OCI-LY7 (cell line): ENCODE results near the gene ELL. TPM values are rescaled to one million over a fixed set of nuclear protein-coding genes. Genes with fewer than 3 reads are reported as not detected.

ENCODE experiments used
- BruUV-seq: library from RNA; stranded (reverse); fragments of 400-500 nt; replicated peaks from 2 replicates; lab custom pipeline; 2021; lab: Mats Ljungman, UMichigan
- CTCF ChIA-PET: fragments of 300-600 bp; sonication (Branson Sonifier 250); formaldehyde crosslinking; loops from one replicate; lab custom pipeline; 2022; ENCODE audit warnings: antibody characterized with exemption; ENCODE audit not compliant: unreplicated experiment; lab: Charles Lee
- POLR2A ChIA-PET: fragments of 300-600 bp; sonication (Branson Sonifier 250); formaldehyde crosslinking; loops from one replicate; lab custom pipeline; 2022; ENCODE audit warnings: antibody characterized with exemption; lab: Charles Lee
- DNase-seq: peaks from one replicate; pipeline ENCODE4 v3.0.0-alpha.2; 2015; ENCODE audit warnings: low spot score
- H2AFZ ChIP-seq: fragments of 200-600 bp; sonication (generic), shearing (Covaris generic); 2 replicates; pipeline ENCODE4 v1.6.1; 2014; ENCODE audit warnings: mild to moderate bottlenecking, antibody characterized with exemption, low read length, moderate library complexity
- H3K27ac ChIP-seq: fragments of 200-600 bp; sonication (generic); 2 replicates; pipeline ENCODE4 v1.5.1; 2014; ENCODE audit warnings: mixed run types, low read depth, mild to moderate bottlenecking, moderate library complexity, low read length, inconsistent platforms; ENCODE audit not compliant: poor library complexity, severe bottlenecking
- H3K36me3 ChIP-seq: fragments of 200-600 bp; sonication (generic); 2 replicates; pipeline ENCODE4 v1.6.1; 2014; ENCODE audit warnings: mild to moderate bottlenecking, antibody characterized with exemption, low read length, moderate library complexity, mixed read lengths; ENCODE audit not compliant: insufficient read depth
- H3K4me1 ChIP-seq: fragments of 200-600 bp; sonication (generic); 2 replicates; pipeline ENCODE4 v1.5.1; 2014; ENCODE audit warnings: mild to moderate bottlenecking, low read length; ENCODE audit not compliant: insufficient read depth, poor library complexity, severe bottlenecking
- H3K4me2 ChIP-seq: fragments of 200-600 bp; sonication (generic); 2 replicates; pipeline ENCODE4 v1.6.1; 2014; ENCODE audit warnings: mild to moderate bottlenecking, low read length
- H3K4me3 ChIP-seq: fragments of 200-600 bp; sonication (generic); 2 replicates; pipeline ENCODE4 v1.5.1; 2014; ENCODE audit warnings: mild to moderate bottlenecking, low read depth, low read length; ENCODE audit not compliant: poor library complexity, severe bottlenecking
- H3K79me2 ChIP-seq: fragments of 200-600 bp; sonication (generic); 2 replicates; pipeline ENCODE4 v1.6.1; 2016; ENCODE audit warnings: low read depth, mild to moderate bottlenecking, low read length, moderate library complexity, mixed read lengths; ENCODE audit not compliant: insufficient read depth
- H3K9me2 ChIP-seq: fragments of 200-600 bp; sonication (generic); 2 replicates; pipeline ENCODE4 v1.6.1; 2016; ENCODE audit warnings: mild to moderate bottlenecking, low read length, mixed read lengths; ENCODE audit not compliant: insufficient read depth
- H3K9me3 ChIP-seq: fragments of 200-600 bp; sonication (generic); 2 replicates; pipeline ENCODE4 v1.6.1; 2014; ENCODE audit warnings: mild to moderate bottlenecking, mixed run types, low read length, mixed read lengths
- H4K20me1 ChIP-seq: fragments of 200-600 bp; sonication (generic); 2 replicates; pipeline ENCODE4 v1.6.1; 2014; ENCODE audit warnings: mild to moderate bottlenecking, antibody characterized with exemption, low read length, moderate library complexity, mixed read lengths; ENCODE audit not compliant: insufficient read depth
- CTCF ChIP-seq: fragments of 200-600 bp; sonication (generic); conservative IDR thresholded peaks from 2 replicates; pipeline ENCODE4 v1.5.1; 2014; ENCODE audit warnings: mild to moderate bottlenecking, antibody characterized with exemption, low read length, moderate library complexity, mixed read lengths
- EZH2phosphoT487 ChIP-seq: fragments of 200-600 bp; sonication (generic); IDR thresholded peaks from 2 replicates; pipeline ENCODE4 v1.6.1; 2018; ENCODE audit warnings: low read depth, borderline replicate concordance, mild to moderate bottlenecking, mixed run types, antibody characterized with exemption, low read length, moderate library complexity, mixed read lengths
- intact Hi-C: fragments of 100-400 bp; cut with micrococcal nuclease; formaldehyde crosslinking; loops from one replicate; pipeline ENCODE4 v1.10.0; 2022; ENCODE audit not compliant: unreplicated experiment
- total RNA-seq, 2 experiments: library from RNA; depleted of rRNA in 1 of 2; stranded (reverse); fragments of >200 nt in 1 of 2; shearing (Covaris generic) in 1 of 2; gene quantifications; 2 replicates each; pipeline ENCODE4 v1.2.3, GENCODE V29; 2014 to 2022

ELL gene
- total RNA-seq, 2 experiments from 2014 or later: 14.4 to 24.6 TPM

GRCh38 chr19:18514800-18515682 lies 6.8 kb downstream of the ELL start:
- H3K27ac ChIP-seq: no peak overlapping the region
- CTCF ChIA-PET: no interaction called here

GRCh38 chr19:18513868-18514267 lies 8.0 kb downstream of the ELL start:
- ChIA-PET CTCF (no interaction called here), POLR2A (no interaction called here)
- intact Hi-C loops: no loop called here
- BruUV-seq: no TSS peak
- no peaks in the 10 kb centered on the region for H3K9me3 ChIP-seq
- no peak for TF ChIP-seq CTCF
- no peak for TF ChIP-seq EZH2phosphoT487
- H4K20me1 ChIP-seq: peaks cover 3% of the 10 kb centered on the region; the same call in 1 of the 2 replicates
- H3K27ac ChIP-seq: no peak overlapping the region
- H2AFZ ChIP-seq: no peak overlapping the region
- H3K4me3 ChIP-seq: no peak overlapping the region
- H3K4me1 ChIP-seq: peaks cover 3% of the 10 kb centered on the region
- H3K9me2 ChIP-seq: no peaks in the 10 kb centered on the region
- no peaks in the 10 kb centered on the region for H3K36me3 ChIP-seq
- no peak for DNase-seq
- no peak overlapping the region for H3K4me2 ChIP-seq
- peaks cover 73% of the 10 kb centered on the region for H3K79me2 ChIP-seq

More at GRCh38 chr19:18514800-18515682, 6.8 kb downstream of the ELL start:
- Histone ChIP-seq H3K4me2 (no peak overlapping the region), H3K9me3 (no peaks in the 10 kb centered on the region), H2AFZ (no peak overlapping the region), H3K4me1 (peaks cover 9% of the 10 kb centered on the region), H3K36me3 (no peaks in the 10 kb centered on the region), H3K79me2 (peaks cover 79% of the 10 kb centered on the region), H3K4me3 (no peak overlapping the region), H3K9me2 (no peaks in the 10 kb centered on the region), H4K20me1 (peaks cover 3% of the 10 kb centered on the region; the same call in 1 of the 2 replicates)
- intact Hi-C loops: no loop called here
- no peak for DNase-seq
- no peak for TF ChIP-seq CTCF
- no peak for TF ChIP-seq EZH2phosphoT487
- POLR2A ChIA-PET: no interaction called here
- BruUV-seq: no TSS peak

GRCh38 chr19:18510216-18510615 lies 11.7 kb downstream of the ELL start:
- ChIA-PET POLR2A (interaction anchor here (0.6 kb wide), 1 partner anchor 61 kb away, joined by 4 read pairs; no protein-coding TSS in a partner anchor), CTCF (no interaction called here)
- Histone ChIP-seq H3K36me3 (no peaks in the 10 kb centered on the region), H3K79me2 (peaks cover 54% of the 10 kb centered on the region), H3K9me3 (no peaks in the 10 kb centered on the region), H2AFZ (no peak overlapping the region), H4K20me1 (peaks cover 7% of the 10 kb centered on the region; the same call in 1 of the 2 replicates), H3K4me1 (no peaks in the 10 kb centered on the region), H3K27ac (no peak overlapping the region), H3K4me2 (no peak overlapping the region), H3K9me2 (no peaks in the 10 kb centered on the region), H3K4me3 (no peak overlapping the region)
- intact Hi-C loops: no loop called here
- TF ChIP-seq EZH2phosphoT487 (no peak), CTCF (no peak)
- no peak for DNase-seq
- no TSS peak for BruUV-seq
